ENCODE measurements around the gene DOK5.

The DOK5 gene

GRCh38 chr20:54657268-54657826 lies 182.0 kb downstream of the DOK5 start:
- DNase-seq (ENCODE audit: low spot score) = no peak
- no peak for TF ChIP-seq CTCF (IDR thresholded peaks at IDR 0.05; ENCODE audit: extremely low read depth, missing control alignments)

GRCh38 chr20:54658525-54658924 lies 183.1 kb downstream of the DOK5 start:
- DNase-seq (ENCODE audit: low spot score) = no peak
- no peak for TF ChIP-seq CTCF (IDR thresholded peaks at IDR 0.05; ENCODE audit: extremely low read depth, missing control alignments)

- TF ChIP-seq CTCF (IDR thresholded peaks at IDR 0.05; ENCODE audit: extremely low read depth, missing control alignments) = no peak
- no peak for DNase-seq (ENCODE audit: low spot score)
Measured at GRCh38 chr20:54661265-54661664, 185.9 kb downstream of the DOK5 start.

- no peak for DNase-seq (ENCODE audit: low spot score)
Measured at GRCh38 chr20:54661880-54662465, 186.6 kb downstream of the DOK5 start.

GRCh38 chr20:54665812-54666211 lies 190.4 kb downstream of the DOK5 start:
- no peak for TF ChIP-seq CTCF (IDR thresholded peaks at IDR 0.05; ENCODE audit: extremely low read depth, missing control alignments)
- no peak for DNase-seq (ENCODE audit: low spot score)

More at GRCh38 chr20:54661880-54662465, 186.6 kb downstream of the DOK5 start:
- no peak for TF ChIP-seq CTCF (IDR thresholded peaks at IDR 0.05; ENCODE audit: extremely low read depth, missing control alignments)

GRCh38 chr20:54668271-54669039 lies 193.1 kb downstream of the DOK5 start:
- DNase-seq (ENCODE audit: low spot score) = peak; percentile 36
- TF ChIP-seq CTCF (IDR thresholded peaks at IDR 0.05; ENCODE audit: extremely low read depth, missing control alignments) = peak; percentile 48

GRCh38 chr20:54669040-54669363 lies 193.6 kb downstream of the DOK5 start:
- no peak for TF ChIP-seq CTCF (IDR thresholded peaks at IDR 0.05; ENCODE audit: extremely low read depth, missing control alignments)
- no peak for DNase-seq (ENCODE audit: low spot score)

Data from GM20000 (cell line).